Measurements from ENCODE around the gene NPEPPS. TPM values are rescaled to one million over a fixed set of nuclear protein-coding genes. Genes with fewer than 3 reads are reported as not detected.

Gene NPEPPS

GRCh38 chr17:47665655-47666054 lies 134.7 kb downstream of the NPEPPS start:
- no peak overlapping the region for H4K8ac ChIP-seq (ENCODE audit: low read length)
- H3K9ac ChIP-seq (ENCODE audit: low read length), result peak overlapping the region; percentile 3
- H3K27me3 ChIP-seq (ENCODE audit: control insufficient read depth in 1 of 2, insufficient read depth in 1 of 2, low read length in 2 of 2), result no peaks in the 10 kb centered on the region
- H3K4me1 ChIP-seq (ENCODE audit: control insufficient read depth, insufficient read depth, low read depth, low read length), result no peaks in the 10 kb centered on the region
- no peak overlapping the region for H3K4ac ChIP-seq (ENCODE audit: low read depth in 1 of 2, low read length in 2 of 2)
- H2BK120ac ChIP-seq (ENCODE audit: low read depth, low read length), result no peak overlapping the region
- H2AFZ ChIP-seq (ENCODE audit: low read depth, low read length), result no peak overlapping the region
- no peak overlapping the region for H2BK15ac ChIP-seq (ENCODE audit: low read depth, poor library complexity, severe bottlenecking)
- no peak overlapping the region for H4K91ac ChIP-seq (ENCODE audit: low read length)
- no peak overlapping the region for H3K18ac ChIP-seq (ENCODE audit: low read depth in 1 of 2, low read length in 2 of 2)
- H3K4me2 ChIP-seq (ENCODE audit: low read length, poor library complexity, severe bottlenecking), result no peak overlapping the region
- H2BK5ac ChIP-seq (ENCODE audit: low read depth, low read length, poor library complexity, severe bottlenecking), result no peak overlapping the region
- H3K79me1 ChIP-seq (replicated peaks; ENCODE audit: low read length, poor library complexity, severe bottlenecking), result peaks cover 15% of the 10 kb centered on the region
- H3K27ac ChIP-seq (ENCODE audit: low read length, poor library complexity, severe bottlenecking), result no peak overlapping the region
- H3K4me3 ChIP-seq (ENCODE audit: insufficient read depth in 1 of 2, low read depth in 1 of 2, low read length in 2 of 2), result no peak overlapping the region
- no peak overlapping the region for H3K23ac ChIP-seq (ENCODE audit: low read length in 2 of 2)
- peak; percentile 41 for DNase-seq
- H3K36me3 ChIP-seq (ENCODE audit: control insufficient read depth in 1 of 2, insufficient read depth in 2 of 2, low read depth in 1 of 2, low read length in 2 of 2), result peaks cover 53 to 93% of the 10 kb centered on the region in 2 experiments
- H3K9me3 ChIP-seq (ENCODE audit: control insufficient read depth, low read length), result no peaks in the 10 kb centered on the region
- no peak overlapping the region for H2BK12ac ChIP-seq (ENCODE audit: low read length in 2 of 2)
- WGBS, result 94% methylated on average over 3 of the region's 3 CpGs
- H3K14ac ChIP-seq (ENCODE audit: low read length in 2 of 2), result no peak overlapping the region
- H2AK5ac ChIP-seq (ENCODE audit: low read length, severe bottlenecking), result no peak overlapping the region

- Histone ChIP-seq H3K79me1 (replicated peaks; ENCODE audit: low read length, poor library complexity, severe bottlenecking) (peaks cover 13% of the 10 kb centered on the region), H2AFZ (ENCODE audit: low read depth, low read length) (no peak overlapping the region), H2AK5ac (ENCODE audit: low read length, severe bottlenecking) (no peak overlapping the region), H4K91ac (ENCODE audit: low read length) (no peak overlapping the region), H2BK15ac (ENCODE audit: low read depth, poor library complexity, severe bottlenecking) (no peak overlapping the region), H2BK120ac (ENCODE audit: low read depth, low read length) (no peak overlapping the region), H3K4me1 (ENCODE audit: control insufficient read depth, insufficient read depth, low read depth, low read length) (no peaks in the 10 kb centered on the region), H4K8ac (ENCODE audit: low read length) (no peak overlapping the region), H3K4me2 (ENCODE audit: low read length, poor library complexity, severe bottlenecking) (no peak overlapping the region), H3K27ac (ENCODE audit: low read length, poor library complexity, severe bottlenecking) (no peak overlapping the region), H2BK5ac (ENCODE audit: low read depth, low read length, poor library complexity, severe bottlenecking) (no peak overlapping the region), H3K9ac (ENCODE audit: low read length) (peak overlapping the region; percentile 35), H3K23ac (ENCODE audit: low read length in 2 of 2) (no peak overlapping the region), H3K18ac (ENCODE audit: low read depth in 1 of 2, low read length in 2 of 2) (no peak overlapping the region), H3K36me3 (ENCODE audit: control insufficient read depth in 1 of 2, insufficient read depth in 2 of 2, low read depth in 1 of 2, low read length in 2 of 2) (peaks cover 47 to 93% of the 10 kb centered on the region in 2 experiments), H3K4ac (ENCODE audit: low read depth in 1 of 2, low read length in 2 of 2) (no peak overlapping the region), H3K4me3 (ENCODE audit: insufficient read depth in 1 of 2, low read depth in 1 of 2, low read length in 2 of 2) (no peak overlapping the region), H3K27me3 (ENCODE audit: control insufficient read depth in 1 of 2, insufficient read depth in 1 of 2, low read length in 2 of 2) (no peaks in the 10 kb centered on the region), H2BK12ac (ENCODE audit: low read length in 2 of 2) (no peak overlapping the region), H3K9me3 (ENCODE audit: control insufficient read depth, low read length) (no peaks in the 10 kb centered on the region), H3K14ac (ENCODE audit: low read length in 2 of 2) (no peak overlapping the region)
- 95% methylated on average over 3 of the region's 4 CpGs for WGBS
- DNase-seq, result no peak
These were observed 138.2 kb downstream of the NPEPPS start for GRCh38 chr17:47669081-47669480.

GRCh38 chr17:47670064-47670463 lies 139.2 kb downstream of the NPEPPS start:
- DNase-seq, result no peak
- no peak overlapping the region for H3K27ac ChIP-seq (ENCODE audit: low read length, poor library complexity, severe bottlenecking)

More at GRCh38 chr17:47670064-47670463, 139.2 kb downstream of the NPEPPS start:
- Histone ChIP-seq H2AFZ (ENCODE audit: low read depth, low read length) (no peak overlapping the region), H3K36me3 (ENCODE audit: control insufficient read depth in 1 of 2, insufficient read depth in 2 of 2, low read depth in 1 of 2, low read length in 2 of 2) (peaks cover 50 to 93% of the 10 kb centered on the region in 2 experiments), H3K4me2 (ENCODE audit: low read length, poor library complexity, severe bottlenecking) (no peak overlapping the region), H2AK5ac (ENCODE audit: low read length, severe bottlenecking) (no peak overlapping the region), H3K79me1 (replicated peaks; ENCODE audit: low read length, poor library complexity, severe bottlenecking) (peaks cover 13% of the 10 kb centered on the region), H3K4me3 (ENCODE audit: insufficient read depth in 1 of 2, low read depth in 1 of 2, low read length in 2 of 2) (no peak overlapping the region), H3K9me3 (ENCODE audit: control insufficient read depth, low read length) (no peaks in the 10 kb centered on the region), H4K91ac (ENCODE audit: low read length) (no peak overlapping the region), H3K18ac (ENCODE audit: low read depth in 1 of 2, low read length in 2 of 2) (no peak overlapping the region), H3K9ac (ENCODE audit: low read length) (peak overlapping the region; percentile 35), H4K8ac (ENCODE audit: low read length) (no peak overlapping the region), H3K23ac (ENCODE audit: low read length in 2 of 2) (no peak overlapping the region), H2BK12ac (ENCODE audit: low read length in 2 of 2) (no peak overlapping the region), H3K27me3 (ENCODE audit: control insufficient read depth in 1 of 2, insufficient read depth in 1 of 2, low read length in 2 of 2) (no peaks in the 10 kb centered on the region), H3K4ac (ENCODE audit: low read depth in 1 of 2, low read length in 2 of 2) (no peak overlapping the region), H3K4me1 (ENCODE audit: control insufficient read depth, insufficient read depth, low read depth, low read length) (no peaks in the 10 kb centered on the region), H2BK120ac (ENCODE audit: low read depth, low read length) (no peak overlapping the region), H2BK15ac (ENCODE audit: low read depth, poor library complexity, severe bottlenecking) (no peak overlapping the region), H3K14ac (ENCODE audit: low read length in 2 of 2) (no peak overlapping the region), H2BK5ac (ENCODE audit: low read depth, low read length, poor library complexity, severe bottlenecking) (no peak overlapping the region)
- WGBS, result 64% methylated on average over 1 of the region's 1 CpG

Small RNA genes within 50 kb of the gene (small RNA-seq; reads per million reads assigned to genes)
- not detected for gene RF00019 (ENCODE audit: low read depth)
